IMR-90 (cell line): ENCODE results near the gene DOCK7. TPM values are rescaled to one million over a fixed set of nuclear protein-coding genes. Genes with fewer than 3 reads are reported as not detected.

ENCODE experiments used
- ATAC-seq: fragments of 200-7000 bp; cut with Tn5 transposase; 2 replicates; pipeline ENCODE4 v1.9.1; 2020; ENCODE audit warnings: low read depth, mild to moderate bottlenecking, moderate library complexity
- BruUV-seq: library from RNA; stranded (reverse); fragments of 400-500 nt; replicated peaks from 2 replicates; lab custom pipeline; 2021; lab: Mats Ljungman, UMichigan
- CTCF ChIA-PET: fragments of 300-600 bp; formaldehyde crosslinking; extraction: SDS; loops from one replicate; lab custom pipeline; 2021; ENCODE audit warnings: antibody characterized with exemption; lab: Yijun Ruan, JAX
- POLR2A ChIA-PET: fragments of 300-600 bp; sonication (Branson Sonifier 250); formaldehyde crosslinking; loops from one replicate; lab custom pipeline; 2022; ENCODE audit warnings: antibody characterized with exemption; ENCODE audit not compliant: unreplicated experiment; lab: Charles Lee
- DNase-seq: peaks from one replicate; pipeline ENCODE4 v3.0.0; 2013
- H2AFZ ChIP-seq: replicated peaks from 2 replicates; pipeline ENCODE3; 2013; ENCODE audit warnings: low read length, mild to moderate bottlenecking; ENCODE audit not compliant: poor library complexity
- H2AK5ac ChIP-seq: 2 replicates; pipeline ENCODE4 v1.6.1; 2013; ENCODE audit warnings: low read depth, low read length, inconsistent platforms
- H2AK9ac ChIP-seq: replicated peaks from 2 replicates; pipeline ENCODE3; 2013; ENCODE audit warnings: mild to moderate bottlenecking, low read depth, low read length, moderate library complexity; ENCODE audit not compliant: poor library complexity
- H2BK120ac ChIP-seq: 2 replicates; pipeline ENCODE4 v1.6.1; 2013; ENCODE audit warnings: low read depth, low read length, inconsistent platforms
- H2BK15ac ChIP-seq: 3 replicates; pipeline ENCODE4 v1.6.1; 2013; ENCODE audit warnings: low read depth, low read length, inconsistent platforms
- H2BK20ac ChIP-seq: 2 replicates; pipeline ENCODE4 v1.6.1; 2013; ENCODE audit warnings: low read depth, mild to moderate bottlenecking, inconsistent platforms, low read length, moderate library complexity
- H2BK5ac ChIP-seq: 2 replicates; pipeline ENCODE4 v1.6.1; 2013; ENCODE audit warnings: mild to moderate bottlenecking, low read depth, low read length, inconsistent platforms; ENCODE audit not compliant: poor library complexity, severe bottlenecking
- H3K14ac ChIP-seq: replicated peaks from 2 replicates; pipeline ENCODE4 v1.6.1; 2013; ENCODE audit warnings: low read depth, low read length, inconsistent platforms
- H3K18ac ChIP-seq: 2 replicates; pipeline ENCODE4 v1.6.1; 2013; ENCODE audit warnings: low read depth, low read length, control low read depth
- H3K23ac ChIP-seq: 2 replicates; pipeline ENCODE4 v1.6.1; 2013; ENCODE audit warnings: low read depth, low read length, inconsistent platforms
- H3K27ac ChIP-seq: 2 replicates; pipeline ENCODE4 v1.5.1; 2013; ENCODE audit warnings: mild to moderate bottlenecking, control low read depth, low read length; ENCODE audit not compliant: insufficient read depth
- H3K27me3 ChIP-seq: 2 replicates; pipeline ENCODE4 v1.6.1; 2013; ENCODE audit warnings: low read length; ENCODE audit not compliant: control insufficient read depth, insufficient read depth
- H3K36me3 ChIP-seq: 2 replicates; pipeline ENCODE4 v1.6.1; 2013; ENCODE audit warnings: low read length, mixed read lengths; ENCODE audit not compliant: control insufficient read depth, insufficient read depth
- H3K4ac ChIP-seq: 2 replicates; pipeline ENCODE4 v1.6.1; 2013; ENCODE audit warnings: low read depth, low read length, inconsistent platforms
- H3K4me1 ChIP-seq: 2 replicates; pipeline ENCODE4 v1.6.1; 2013; ENCODE audit warnings: low read length, mixed read lengths; ENCODE audit not compliant: control insufficient read depth, insufficient read depth
- H3K4me2 ChIP-seq: 2 replicates; pipeline ENCODE4 v1.6.1; 2013; ENCODE audit warnings: low read depth, mild to moderate bottlenecking, control low read depth, low read length, moderate library complexity
- H3K4me3 ChIP-seq: 2 replicates; pipeline ENCODE4 v1.5.1; 2013; ENCODE audit warnings: low read depth, mild to moderate bottlenecking, control low read depth, low read length, moderate library complexity; ENCODE audit not compliant: insufficient read depth
- H3K56ac ChIP-seq: 2 replicates; pipeline ENCODE4 v1.6.1; 2013; ENCODE audit warnings: low read length, inconsistent platforms; ENCODE audit not compliant: insufficient read depth; ENCODE audit errors: extremely low read depth
- H3K79me1 ChIP-seq, 2 experiments: 2 replicates each; pipeline ENCODE4 v1.6.1; 2013; ENCODE audit warnings: low read length in 2 of 2, inconsistent platforms in 1 of 2, low read depth in 1 of 2
- H3K9ac ChIP-seq: 2 replicates; pipeline ENCODE4 v1.6.1; 2013; ENCODE audit warnings: low read depth, low read length, control low read depth
- H3K9me1 ChIP-seq: 2 replicates; pipeline ENCODE4 v1.6.1; 2013; ENCODE audit warnings: low read length, inconsistent platforms; ENCODE audit not compliant: insufficient read depth
- H3K9me3 ChIP-seq: 2 replicates; pipeline ENCODE4 v1.6.1; 2013; ENCODE audit warnings: low read length; ENCODE audit not compliant: control insufficient read depth, insufficient read depth
- H4K20me1 ChIP-seq: 2 replicates; pipeline ENCODE4 v1.6.1; 2013; ENCODE audit warnings: low read length, inconsistent platforms; ENCODE audit not compliant: insufficient read depth
- H4K5ac ChIP-seq: 2 replicates; pipeline ENCODE4 v1.6.1; 2013; ENCODE audit warnings: mild to moderate bottlenecking, low read depth, low read length, control low read depth
- H4K8ac ChIP-seq, 2 experiments: 2 replicates each; pipeline ENCODE4 v1.6.1; 2013; ENCODE audit warnings: low read depth in 2 of 2, low read length in 2 of 2, control low read depth in 1 of 2, inconsistent platforms in 1 of 2
- H4K91ac ChIP-seq: 2 replicates; pipeline ENCODE4 v1.6.1; 2013; ENCODE audit warnings: low read depth, low read length, inconsistent platforms; ENCODE audit not compliant: insufficient read depth
- BHLHE40 ChIP-seq: fragments of 150-350 bp; IDR thresholded peaks from 2 replicates; pipeline ENCODE4 v1.6.1; 2016; ENCODE audit warnings: mild to moderate bottlenecking, low read depth, low read length
- CHD1 ChIP-seq: IDR thresholded peaks from 2 replicates; pipeline ENCODE4 v1.6.1; 2012; ENCODE audit warnings: low read depth, low read length, improper control_type of control experiment
- ELK1 ChIP-seq: fragments of 150-350 bp; IDR thresholded peaks from 2 replicates; pipeline ENCODE4 v1.6.1; 2016; ENCODE audit warnings: low read depth, mild to moderate bottlenecking, low read length, moderate library complexity, borderline replicate concordance
- POLR2A ChIP-seq: IDR thresholded peaks from 2 replicates; pipeline ENCODE4 v1.6.1; 2012; ENCODE audit warnings: mild to moderate bottlenecking, low read depth, low read length
- WGBS, 2 experiments: methylation state at CpG; one replicate each; pipeline versions ENCODE4 v1.1.5 to v1.1.7; 2013; ENCODE audit warnings: missing lambda C conversion rate in 2 of 2; ENCODE audit not compliant: insufficient read length in 1 of 2; ENCODE audit errors: extremely low coverage in 2 of 2; 5-methylcytosine and 5-hydroxymethylcytosine counted together
- dilution Hi-C: fragments of 300-500 bp; cut with HindIII; formaldehyde crosslinking; loops from one replicate; pipeline ENCODE4 v1.14.3; 2018; ENCODE audit warnings: low sequenced_read_pairs; ENCODE audit not compliant: unreplicated experiment
- in situ Hi-C: fragments of 300-500 bp; cut with MboI; formaldehyde crosslinking; loops from 3 replicates; pipeline ENCODE4 v1.14.3; 2019; ENCODE audit warnings: low sequenced_read_pairs, inconsistent platforms, mixed read lengths
- intact Hi-C: fragments of 100-400 bp; cut with micrococcal nuclease; formaldehyde crosslinking; loops from 2 replicates; pipeline ENCODE4 v1.10.0; 2022
- polyA plus RNA-seq, 3 experiments: library from polyadenylated mRNA; depleted of rRNA; stranded (reverse); fragments of >200 nt; gene quantifications; 2 replicates each; pipeline ENCODE4 v1.2.3, GENCODE V29; 2012; ENCODE audit warnings: low replicate concordance in 1 of 3
- total RNA-seq: library from RNA; depleted of rRNA; stranded (reverse); fragments of >200 nt; gene quantifications from 2 replicates; pipeline ENCODE4 v1.2.3, GENCODE V29; 2012

DOCK7 gene
- total and polyA plus RNA-seq, 2 of the 4 experiments (the other 2 are of a cell fraction) = 38.0 to 97.7 TPM

GRCh38 chr1:62481681-62482080, 206.5 kb downstream of the DOCK7 start:
- H3K4me3 ChIP-seq = no peak overlapping the region
- no peak overlapping the region for H2BK15ac ChIP-seq
- H4K91ac ChIP-seq = no peak overlapping the region
- no peak overlapping the region for H2BK20ac ChIP-seq
- ChIA-PET CTCF (no interaction called here), POLR2A (no interaction called here)
- dilution Hi-C loops (no loop called here), in situ Hi-C loops (no loop called here), intact Hi-C loops (no loop called here)
- ATAC-seq (no peak; the same call in 1 of the 2 replicates), DNase-seq (peak; percentile 26)
- H3K14ac ChIP-seq = no peak overlapping the region
- H3K4me2 ChIP-seq = no peak overlapping the region
- H3K9me3 ChIP-seq = no peaks in the 10 kb centered on the region
- H2AK5ac ChIP-seq = no peak overlapping the region
- H2AFZ ChIP-seq = no peak overlapping the region
- TF ChIP-seq CHD1 = no peak
- no peak for TF ChIP-seq ELK1
- no peak for TF ChIP-seq BHLHE40
- TF ChIP-seq POLR2A = no peak
- no peak overlapping the region for H3K9ac ChIP-seq
- no TSS peak for BruUV-seq
- peaks cover 4% of the 10 kb centered on the region; the same call in 1 of the 2 replicates for H3K36me3 ChIP-seq
- H4K20me1 ChIP-seq = no peaks in the 10 kb centered on the region
- H3K4me1 ChIP-seq = no peaks in the 10 kb centered on the region
- no peak overlapping the region for H4K5ac ChIP-seq
- H3K9me1 ChIP-seq = no peaks in the 10 kb centered on the region
- H3K18ac ChIP-seq = no peak overlapping the region
- H3K27me3 ChIP-seq = no peaks in the 10 kb centered on the region
- no peak overlapping the region for H3K23ac ChIP-seq
- no peak overlapping the region for H3K4ac ChIP-seq
- no peak overlapping the region for H2BK5ac ChIP-seq
- H4K8ac ChIP-seq = no peak overlapping the region
- no peak overlapping the region for H3K56ac ChIP-seq
- no peaks in the 10 kb centered on the region; a peak in 1 of 4 replicates for H3K79me1 ChIP-seq
- no CpG with 5 or more reads among the region's 3 CpGs for WGBS, 2 experiments
- no peak overlapping the region for H2AK9ac ChIP-seq
- H2BK120ac ChIP-seq = no peak overlapping the region
- no peak overlapping the region for H3K27ac ChIP-seq
